CD4-positive, alpha-beta T cell treated with Interleukin-21 for 1 hour (primary cell): ENCODE results near the gene TSC2.
"Not testable (repeated sequence)": the region's sequence is repeated elsewhere in the genome, so short reads cannot be mapped to it uniquely, and the experiment has no call there.

Experiments
- DNase-seq: peaks from one replicate; pipeline ENCODE4 v3.0.0-alpha.2; 2020

The TSC2 gene

DNA sequence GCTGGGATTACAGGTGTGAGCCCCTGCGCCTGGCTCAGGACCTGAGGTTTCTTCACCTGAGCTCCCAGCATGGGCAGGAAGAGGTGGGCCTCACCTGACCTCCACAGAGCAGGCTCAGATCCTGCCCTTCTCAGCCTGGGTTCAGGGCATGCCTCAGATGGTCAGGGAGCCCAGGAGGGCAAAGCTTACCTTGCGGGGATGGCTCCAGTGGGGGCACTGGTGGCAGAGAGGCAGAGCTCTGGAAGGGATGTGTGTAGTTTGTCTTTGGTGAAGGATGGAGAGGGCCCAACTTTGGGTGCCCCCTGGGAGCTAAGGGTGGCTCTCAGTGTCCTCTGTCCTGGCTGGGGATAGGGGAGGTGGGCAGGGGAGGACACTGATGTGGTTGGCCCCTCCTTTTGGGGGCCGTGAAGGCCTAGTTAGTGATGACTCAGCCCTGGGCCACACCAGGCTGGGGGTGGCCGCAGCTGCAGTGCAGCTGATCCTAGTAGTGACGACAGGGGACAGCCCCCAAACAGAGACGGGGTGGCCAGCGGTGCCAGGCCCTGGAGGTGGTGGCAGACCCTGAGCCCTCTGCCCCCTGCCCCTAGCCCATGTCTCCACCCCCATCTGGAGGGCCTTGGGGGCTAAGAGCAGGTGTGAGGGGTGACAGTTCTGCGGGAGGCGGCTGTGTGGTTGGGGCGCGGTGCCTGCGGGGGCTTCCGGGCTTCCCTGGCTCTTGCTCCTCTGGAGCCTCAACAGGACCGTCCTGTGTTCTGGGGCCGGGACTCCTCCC, 15.3 kb upstream of the TSC2 start:
- no peak for DNase-seq

DNA sequence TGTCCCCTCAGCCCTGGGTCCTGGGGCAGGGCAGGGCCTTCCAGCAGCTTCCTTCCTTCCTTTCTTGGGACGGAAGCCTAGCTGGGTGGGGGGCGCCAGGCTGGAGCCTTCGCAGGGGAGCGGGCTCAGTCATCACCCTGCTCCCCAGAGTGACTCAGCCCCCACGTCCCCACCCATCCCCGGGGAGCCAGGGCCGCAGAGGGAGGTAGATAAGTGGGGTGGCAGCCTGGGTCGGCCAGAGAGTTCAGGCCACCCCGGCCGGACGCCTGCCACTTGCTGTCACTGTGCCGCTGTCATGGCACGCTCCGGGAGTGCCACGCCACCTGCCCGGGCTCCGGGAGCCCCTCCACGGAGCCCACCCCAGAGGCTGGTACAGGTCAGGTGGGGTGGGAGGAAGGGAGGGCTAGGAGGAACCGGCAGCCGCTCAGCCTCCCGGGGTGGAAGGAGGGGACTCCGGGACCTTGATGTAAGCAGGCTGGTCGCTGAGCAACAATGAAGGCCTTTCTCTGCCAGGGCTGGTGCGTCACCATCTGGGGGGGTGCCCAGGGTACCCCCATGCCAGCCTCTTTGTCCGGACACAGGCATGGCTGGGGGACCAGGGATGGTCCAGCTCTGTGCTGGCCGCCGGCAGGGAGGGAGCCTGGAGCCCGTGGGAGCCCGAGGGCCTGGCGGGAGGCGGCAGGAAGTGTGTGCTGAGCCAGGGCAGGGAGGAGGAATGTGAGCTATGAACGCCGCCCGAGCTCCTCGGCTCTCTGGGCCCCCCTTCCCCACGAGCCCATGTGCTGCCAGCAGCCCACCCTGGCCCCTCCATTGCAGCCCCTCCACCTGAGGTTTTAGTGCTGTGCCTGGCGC, 14.5 kb upstream of the TSC2 start:
- DNase-seq, result no peak

DNA sequence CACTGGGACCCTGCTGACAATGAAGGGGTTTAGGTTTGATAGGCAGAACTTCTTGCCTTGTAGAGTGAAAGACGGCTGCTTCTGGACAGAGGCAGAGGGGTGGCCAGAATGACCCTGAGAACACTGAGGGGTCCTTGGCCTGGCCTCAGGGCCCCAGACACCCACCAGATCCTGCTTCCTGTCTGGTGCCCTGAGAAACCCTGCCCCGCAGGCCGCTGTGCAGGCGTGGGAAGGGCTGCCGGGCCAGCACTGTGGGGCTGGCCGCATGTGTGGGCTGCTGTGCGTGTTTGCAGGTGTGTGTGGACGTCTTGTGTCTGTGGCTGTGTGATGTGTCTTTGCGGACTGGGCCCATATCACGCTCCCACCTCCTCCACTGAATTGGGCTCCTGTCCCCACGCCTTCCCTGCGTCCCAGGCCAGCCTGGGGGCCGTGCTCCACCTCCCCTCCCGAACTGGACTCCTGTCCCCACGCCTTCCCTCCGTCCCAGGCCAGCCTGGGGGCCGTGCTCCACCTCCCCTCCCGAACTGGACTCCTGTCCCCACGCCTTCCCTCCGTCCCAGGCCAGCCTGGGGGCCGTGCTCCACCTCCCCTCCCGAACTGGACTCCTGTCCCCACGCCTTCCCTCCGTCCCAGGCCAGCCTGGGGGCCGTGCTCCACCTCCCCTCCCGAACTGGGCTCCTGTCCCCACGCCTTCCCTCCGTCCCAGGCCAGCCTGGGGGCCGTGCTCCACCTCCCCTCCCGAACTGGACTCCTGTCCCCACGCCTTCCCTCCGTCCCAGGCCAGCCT, 13.7 kb upstream of the TSC2 start:
- DNase-seq, result not testable (repeated sequence)

DNA sequence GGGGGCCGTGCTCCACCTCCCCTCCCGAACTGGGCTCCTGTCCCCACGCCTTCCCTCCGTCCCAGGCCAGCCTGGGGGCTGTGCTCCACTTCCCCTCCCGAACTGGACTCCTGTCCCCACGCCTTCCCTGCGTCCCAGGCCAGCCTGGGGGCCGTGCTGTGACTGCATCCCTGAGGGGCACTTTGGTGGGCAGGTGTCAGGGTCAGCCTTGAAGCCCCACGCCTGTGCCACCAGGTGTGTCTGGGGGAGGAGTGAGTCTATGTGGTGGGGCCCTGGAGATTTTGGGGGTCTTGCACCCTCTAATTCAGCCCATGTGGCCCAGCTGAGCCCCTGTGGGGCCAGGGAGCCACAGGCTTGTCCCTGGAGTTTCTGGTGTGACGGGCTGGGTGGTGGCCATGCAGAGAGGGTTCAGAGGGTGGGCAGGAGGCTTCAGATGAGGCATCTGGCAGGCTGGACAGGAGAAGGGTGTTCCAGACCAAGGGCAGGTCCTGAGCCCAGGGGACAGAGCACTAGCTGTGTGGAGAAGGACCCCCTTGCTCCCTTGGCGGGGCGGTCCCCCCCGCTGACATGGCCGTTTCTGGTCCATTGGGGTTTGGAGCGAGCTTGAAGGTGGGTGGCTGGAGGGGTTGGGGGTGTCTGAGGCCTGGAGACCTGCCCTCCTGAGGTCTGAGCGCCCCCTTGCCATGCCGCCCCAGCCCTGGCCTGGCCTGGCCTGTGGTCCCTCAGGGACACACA, 12.9 kb upstream of the TSC2 start:
- DNase-seq, result no peak

DNA sequence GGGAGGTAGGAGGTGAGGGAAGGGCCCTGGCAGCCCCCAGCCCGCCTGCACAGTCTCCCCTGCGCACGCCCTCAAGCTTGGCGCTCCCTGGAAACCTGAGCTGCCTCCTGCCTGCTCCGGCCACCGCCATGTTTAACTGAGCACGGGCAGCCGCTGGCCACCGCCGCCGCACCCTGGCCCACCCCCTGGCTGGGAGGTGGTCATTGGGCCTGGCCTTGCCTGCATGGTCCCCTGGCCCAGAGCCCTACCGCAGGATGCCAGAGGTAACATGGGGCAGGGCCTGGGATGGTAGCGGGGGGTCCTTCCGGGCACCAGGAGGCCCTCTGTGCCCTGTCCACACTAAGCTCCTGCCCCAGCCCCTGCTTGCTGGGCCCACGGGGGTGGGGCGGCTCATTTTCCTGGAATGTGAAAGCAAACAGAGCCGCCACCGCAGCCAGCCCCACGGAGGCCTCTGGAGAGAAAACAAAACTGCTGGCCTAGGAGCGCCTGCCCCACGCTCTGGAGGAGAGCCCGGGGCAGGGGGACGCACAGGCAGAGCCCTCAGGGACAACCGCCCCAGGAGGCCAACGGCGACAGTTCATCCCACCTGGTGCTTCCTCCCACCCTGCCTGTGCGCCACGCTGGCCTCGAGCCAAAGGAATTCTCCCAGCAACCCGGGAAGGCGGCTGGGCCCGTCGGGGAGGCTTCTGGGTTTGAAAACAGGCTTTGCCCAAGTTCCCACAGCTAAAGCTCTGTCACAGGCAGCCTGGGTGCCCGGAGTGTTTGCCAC, 12.2 kb upstream of the TSC2 start:
- DNase-seq, result no peak

DNA sequence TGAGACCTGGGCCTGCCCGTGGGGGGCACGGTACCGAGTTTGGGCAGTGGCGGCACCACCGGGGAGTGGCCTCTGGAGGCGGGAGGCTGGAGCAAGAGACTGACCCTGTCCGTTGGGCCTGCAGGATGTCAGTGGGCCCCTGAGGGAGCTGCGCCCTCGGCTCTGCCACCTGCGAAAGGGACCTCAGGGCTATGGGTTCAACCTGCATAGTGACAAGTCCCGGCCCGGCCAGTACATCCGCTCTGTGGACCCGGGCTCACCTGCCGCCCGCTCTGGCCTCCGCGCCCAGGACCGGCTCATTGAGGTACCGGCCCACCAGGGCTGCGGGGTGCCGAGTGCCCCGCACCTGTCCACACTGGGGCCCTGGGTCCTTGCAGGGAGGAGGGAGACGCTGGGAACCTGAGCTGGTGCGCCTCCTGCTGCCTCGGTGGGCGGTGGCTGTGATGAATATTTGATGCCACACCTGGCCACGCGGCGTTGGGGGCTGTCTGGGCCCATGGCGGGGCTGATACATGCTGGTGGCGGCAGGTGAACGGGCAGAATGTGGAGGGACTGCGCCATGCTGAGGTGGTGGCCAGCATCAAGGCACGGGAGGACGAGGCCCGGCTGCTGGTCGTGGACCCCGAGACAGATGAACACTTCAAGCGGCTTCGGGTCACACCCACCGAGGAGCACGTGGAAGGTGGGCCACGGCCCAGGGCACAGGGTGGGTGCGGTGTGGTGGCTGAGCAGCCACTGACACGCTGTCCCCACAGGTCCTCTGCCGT, 11.4 kb upstream of the TSC2 start:
- no peak for DNase-seq

DNA sequence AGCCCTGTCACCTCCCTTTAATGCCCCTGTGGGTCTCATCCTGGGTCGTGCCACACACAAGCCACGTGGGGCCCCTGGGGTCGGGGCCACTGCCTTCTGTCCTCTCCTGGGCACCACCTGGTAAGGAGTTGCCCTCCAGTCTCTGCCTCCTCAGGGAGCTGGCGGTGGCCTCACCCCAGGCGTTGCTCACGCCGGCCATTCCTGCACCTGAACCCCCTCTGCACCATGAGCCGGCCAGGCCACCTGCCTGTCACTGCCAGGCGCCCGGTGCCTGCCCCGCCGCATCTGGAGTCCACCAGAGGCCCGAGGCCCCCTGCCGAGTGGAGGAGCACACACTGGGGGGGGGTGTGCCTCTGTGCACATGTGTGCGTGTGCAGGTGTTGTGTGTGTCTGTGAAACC, 10.7 kb upstream of the TSC2 start:
- no peak for DNase-seq

DNA sequence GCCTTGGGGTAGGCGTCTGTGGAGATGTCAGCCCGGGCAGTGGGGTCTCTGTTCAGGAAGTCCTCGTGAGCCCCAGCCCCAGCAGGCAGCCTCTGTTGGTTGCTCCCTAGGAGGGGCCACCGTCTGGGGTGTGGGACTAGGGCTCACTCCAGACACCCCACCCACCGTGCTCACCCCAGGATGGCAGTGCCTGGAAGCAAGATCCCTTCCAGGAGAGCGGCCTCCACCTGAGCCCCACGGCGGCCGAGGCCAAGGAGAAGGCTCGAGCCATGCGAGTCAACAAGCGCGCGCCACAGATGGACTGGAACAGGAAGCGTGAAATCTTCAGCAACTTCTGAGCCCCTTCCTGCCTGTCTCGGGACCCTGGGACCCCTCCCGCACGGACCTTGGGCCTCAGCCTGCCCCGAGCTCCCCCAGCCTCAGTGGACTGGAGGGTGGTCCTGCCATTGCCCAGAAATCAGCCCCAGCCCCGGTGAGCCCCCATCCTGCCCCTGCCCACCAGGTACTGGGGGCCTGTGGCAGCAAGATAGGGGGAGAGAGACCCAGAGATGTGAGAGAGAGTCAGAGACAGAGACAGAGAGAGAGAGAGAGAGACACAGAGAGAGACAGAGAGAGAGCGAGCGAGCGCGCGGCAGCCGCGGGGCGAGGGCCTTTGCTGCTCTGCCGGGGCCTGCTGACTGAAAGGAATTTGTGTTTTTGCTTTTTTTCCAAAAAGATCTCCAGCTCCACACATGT, 10.0 kb upstream of the TSC2 start:
- DNase-seq, result no peak

DNA sequence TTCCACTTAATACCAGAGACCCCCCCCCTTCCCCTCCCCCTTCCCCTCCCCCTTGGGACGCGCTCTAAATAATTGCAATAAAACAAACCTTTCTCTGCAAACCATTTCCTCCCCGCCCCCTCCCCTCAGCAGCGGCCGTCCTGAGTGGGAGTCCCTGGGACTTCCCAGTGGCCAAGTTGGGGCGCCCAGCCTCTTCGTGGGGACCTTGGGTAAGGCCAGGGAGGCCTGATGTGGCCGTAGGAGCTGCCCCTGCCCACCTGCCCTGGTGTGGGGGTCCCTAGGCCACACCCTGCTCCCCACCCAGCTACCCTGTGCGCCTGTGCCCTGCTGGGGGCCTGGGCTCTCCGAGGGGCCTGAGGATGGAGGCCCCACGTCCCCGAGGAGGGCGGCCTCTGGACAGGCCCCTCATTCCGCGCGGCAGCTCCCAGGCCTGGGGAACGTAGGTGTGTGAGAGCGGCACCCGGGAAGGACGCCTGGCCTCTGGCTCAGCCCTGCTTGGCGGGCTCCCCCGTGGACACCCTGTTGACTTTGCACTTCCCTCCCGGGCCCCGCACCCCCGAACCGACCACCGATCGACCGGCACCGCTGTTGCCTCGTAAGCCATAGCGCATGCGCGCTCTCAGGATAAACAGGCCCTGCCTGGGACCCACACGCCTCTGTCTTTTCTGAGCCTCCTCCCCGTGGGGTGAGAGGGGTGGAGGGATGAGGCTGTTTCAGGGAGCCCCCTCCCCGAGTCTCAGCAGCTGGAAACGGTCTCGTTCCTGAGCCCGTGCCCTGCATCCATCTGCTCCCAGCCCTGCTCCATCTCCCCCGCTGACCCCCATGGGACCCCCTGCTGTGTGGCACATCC, 9.2 kb upstream of the TSC2 start:
- DNase-seq, result no peak

DNA sequence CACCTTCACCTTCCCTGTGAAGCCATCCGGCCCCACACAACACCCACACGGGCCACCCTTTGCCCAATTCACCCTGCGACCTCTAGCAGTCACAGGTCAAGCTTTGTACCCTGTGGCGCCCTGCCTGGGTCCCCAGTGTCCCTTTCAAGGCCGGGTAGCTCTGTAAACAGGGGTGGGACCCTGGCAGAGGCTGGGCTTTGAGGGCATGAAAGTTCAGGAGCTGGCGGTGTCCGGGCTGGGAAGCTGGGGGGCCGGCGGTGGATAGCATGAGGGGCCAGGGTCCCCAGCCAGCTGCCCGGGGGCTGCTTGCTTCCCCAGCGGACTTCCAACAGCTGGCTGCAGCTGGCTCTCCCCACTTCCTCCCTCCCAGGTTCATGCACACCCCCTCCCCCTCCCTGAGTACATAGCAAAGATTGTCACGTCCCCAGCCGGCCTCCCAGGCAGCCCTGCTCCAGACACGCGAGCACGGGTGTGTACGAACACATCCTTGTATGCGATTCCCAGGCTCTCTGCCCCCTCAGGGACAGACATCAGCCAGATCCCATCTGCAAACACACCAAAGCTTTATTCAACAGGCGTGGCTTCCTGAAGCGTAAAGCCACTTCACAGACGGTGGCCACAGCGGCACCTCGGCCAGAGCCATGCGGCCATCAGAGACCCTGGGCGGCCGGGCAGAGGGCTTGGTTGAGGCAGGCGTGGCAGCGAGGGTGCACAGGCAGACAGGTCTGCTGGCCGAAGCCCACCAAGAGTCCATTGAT, 8.3 kb upstream of the TSC2 start:
- no peak for DNase-seq

DNA sequence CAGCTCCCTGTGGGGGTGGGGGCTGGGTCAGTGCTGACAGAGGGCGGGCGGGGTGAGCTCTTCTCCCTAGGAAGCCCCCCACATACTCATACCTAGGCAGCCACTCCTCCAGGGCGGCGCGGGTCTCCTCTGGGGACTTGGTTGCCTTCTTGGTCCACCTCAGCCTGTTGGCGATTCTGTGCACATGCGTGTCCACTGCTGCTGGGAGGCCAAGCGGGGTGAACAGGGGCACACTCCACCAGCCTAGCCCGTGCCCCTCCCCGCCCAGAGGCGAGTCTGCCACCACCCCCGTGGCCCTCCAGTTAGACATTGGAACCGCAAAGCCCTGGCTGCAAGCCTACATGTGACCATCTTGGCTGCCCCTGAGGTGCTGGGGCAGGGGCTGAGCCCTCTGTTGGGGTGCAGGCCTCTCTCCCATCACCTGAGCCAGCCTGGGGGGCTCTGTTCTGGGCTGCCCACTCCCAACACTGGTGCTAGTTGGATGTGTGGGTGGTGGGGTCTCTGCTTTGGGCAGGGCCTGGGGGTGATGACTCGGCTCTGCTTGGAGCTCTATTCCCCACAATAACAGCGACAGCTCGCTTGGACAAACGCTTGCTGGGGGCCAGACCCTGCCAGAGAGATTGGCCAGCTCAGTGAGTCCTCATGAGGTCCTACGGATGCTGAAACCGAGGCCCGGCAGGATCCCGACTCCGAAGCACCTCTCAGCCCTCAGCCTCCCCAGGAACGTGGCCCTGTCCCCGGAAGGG, 7.6 kb upstream of the TSC2 start:
- DNase-seq, result no peak

DNA sequence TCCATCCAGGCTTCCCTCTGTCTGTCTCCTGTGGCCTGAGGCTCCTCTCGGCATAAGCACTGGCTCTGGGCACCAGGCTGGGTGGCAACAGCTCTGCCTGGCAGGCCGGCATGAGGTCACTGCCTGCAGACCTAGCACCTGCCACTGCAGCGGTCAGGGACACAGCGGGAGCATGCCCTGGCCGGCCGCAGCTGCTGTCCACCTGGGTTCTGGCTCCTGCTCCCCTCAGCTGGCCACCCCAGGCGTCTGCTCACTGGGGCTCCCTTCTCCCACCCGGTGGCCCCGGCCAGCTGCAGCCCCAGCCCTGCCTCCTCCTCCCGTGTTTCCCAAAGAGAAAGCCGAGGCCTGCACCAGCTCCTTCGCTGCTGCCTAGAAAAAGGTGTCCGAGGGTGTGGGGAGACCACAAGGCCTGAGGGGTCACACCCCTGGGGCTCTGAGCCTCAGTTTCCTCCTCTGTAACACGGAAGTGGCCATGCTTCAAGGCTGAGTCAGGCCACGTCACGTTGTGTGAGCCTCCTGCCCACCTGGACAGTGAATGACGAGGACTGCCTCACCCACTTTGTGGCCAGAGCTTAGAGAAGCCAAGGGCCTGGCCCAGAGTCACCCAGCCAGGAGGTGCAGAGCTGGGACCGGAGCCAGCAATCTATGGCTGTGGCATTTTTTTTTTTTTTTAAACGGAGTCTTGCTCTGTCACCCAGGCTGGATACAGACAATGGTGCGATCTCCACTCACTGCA, 6.8 kb upstream of the TSC2 start:
- no peak for DNase-seq

DNA sequence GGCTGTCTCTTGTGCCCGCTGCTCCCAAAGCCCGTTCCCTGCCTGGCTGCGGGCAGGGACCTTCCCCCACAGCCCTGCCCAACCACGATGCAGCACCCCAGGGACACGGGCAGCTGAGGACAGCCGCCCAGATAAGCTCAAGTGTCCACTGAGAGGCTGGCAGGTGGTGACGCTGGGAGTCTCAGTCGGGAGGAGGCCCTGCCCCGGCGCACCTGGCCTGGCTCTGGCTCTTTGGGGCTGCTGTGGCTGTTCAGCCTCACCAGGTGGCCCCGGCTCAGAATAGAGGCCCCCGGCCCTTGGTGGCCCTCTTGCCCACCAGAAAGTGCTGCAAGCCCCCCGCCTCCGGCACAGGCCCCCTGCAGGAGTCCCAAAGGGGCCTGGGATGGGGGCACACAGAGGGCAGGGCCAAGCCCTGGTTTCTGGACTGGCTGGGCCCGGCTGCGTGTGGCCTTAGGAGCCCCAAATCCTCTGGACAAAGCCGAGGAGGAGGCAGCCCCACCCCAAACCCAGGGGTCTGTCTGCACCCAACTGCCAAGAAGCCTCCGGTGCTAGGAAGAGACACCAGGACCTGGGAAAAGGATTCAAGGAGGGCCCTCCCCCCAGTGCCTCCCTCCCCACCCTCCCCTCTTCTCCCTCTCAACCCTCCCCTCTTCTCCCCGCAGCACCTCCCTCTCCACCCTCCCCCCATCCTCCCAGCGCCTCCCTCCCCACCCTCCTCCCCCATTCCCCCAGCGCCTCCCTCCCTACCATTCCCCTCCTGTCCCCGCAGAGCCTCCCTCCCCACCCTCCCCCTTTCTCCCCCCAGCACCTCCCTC, 5.4 kb upstream of the TSC2 start:
- DNase-seq, result no peak

DNA sequence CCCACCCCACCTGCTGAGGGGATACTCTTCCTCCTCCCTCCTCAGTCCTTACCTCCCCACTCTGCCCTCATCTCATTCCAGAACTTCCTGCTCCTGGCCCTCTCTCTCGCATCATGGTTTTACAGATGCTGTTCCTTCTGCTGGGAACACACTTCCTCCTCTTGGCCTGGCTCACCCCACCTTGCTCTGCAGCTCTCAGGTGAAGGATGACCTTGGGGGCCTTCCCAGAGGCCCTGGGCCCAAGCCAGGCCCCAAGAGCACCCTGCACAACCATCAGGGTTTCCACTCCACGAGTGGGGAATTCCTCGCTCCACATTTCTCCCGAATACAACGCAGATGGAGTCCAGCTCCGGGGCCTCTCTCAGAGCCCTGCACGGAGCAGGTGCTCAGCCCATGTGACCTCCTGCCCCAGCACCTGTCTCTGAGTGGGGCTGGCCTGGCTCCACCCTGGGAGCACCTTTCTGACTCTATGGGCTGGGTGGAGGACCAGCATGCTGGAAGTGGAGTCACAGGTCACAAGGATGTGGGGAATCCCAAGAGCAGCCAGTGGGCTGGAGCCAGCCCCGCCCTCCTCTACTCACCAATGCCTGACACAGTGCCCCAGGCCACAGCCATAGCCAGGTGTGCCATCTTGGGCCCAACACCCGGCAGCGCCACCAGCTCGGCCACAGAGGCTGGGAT, 4.7 kb upstream of the TSC2 start:
- no peak for DNase-seq

DNA sequence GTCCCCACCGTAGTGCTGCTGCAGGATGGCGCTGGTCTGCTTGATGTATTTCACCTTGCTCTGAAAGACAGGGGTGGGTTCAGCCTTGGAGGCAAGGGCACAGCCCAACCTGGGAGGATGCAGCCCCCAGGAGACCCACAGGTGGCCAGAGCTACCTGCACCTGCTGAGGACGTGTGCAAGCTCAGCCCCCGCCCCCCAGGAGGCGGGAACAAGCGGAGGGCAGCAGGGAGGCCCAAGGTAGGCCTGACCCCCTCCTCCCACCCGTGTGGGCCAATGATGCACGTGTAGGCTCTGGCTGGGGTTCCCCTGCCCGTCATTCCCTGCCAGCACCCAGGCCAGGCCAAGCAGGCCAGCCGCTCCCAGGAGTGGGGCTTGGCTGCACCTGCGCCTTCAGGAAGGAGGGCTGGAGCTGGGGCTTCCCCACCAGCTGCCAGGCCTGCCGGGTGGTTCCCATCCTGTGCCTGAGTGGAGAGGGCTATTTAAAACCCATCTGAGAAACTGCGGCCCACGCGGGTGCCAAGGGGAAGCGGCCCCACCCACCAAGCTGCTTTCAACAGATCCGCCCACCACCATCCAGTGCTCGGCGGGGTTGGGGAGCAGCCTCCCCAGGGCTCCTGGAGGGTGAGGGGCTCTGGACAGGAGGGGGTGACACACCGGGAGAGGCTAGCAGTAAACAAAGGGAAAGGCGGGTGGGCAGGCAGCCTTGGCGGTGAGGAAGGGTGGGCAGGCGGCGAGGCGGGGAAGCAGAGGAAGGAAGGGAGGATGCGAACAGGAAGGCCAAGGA, 3.9 kb upstream of the TSC2 start:
- DNase-seq, result no peak
